ENCODE results near the gene AP2B1.

DNA sequence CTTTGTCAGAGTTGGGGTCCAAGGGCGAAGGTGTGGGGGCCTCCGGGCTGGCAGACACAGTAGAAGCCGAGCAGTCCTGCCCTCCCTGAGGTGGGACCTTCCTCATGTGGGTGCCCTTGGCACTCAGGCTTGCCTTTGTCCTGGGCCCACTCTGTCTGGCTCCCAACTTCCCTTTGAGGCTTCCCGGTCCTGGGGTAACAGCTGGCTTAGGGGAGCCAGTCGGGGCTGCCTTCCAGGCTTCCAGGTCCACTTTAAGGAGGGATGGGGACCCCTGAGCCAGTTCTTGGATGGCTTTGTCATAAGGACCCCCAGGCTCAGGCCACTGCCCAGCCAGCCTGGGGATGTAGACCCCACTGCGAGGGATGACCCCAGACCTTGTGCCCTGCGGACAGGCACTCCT, 158.1 kb downstream of the AP2B1 start:
- TF ChIP-seq ZBTB7A (IDR thresholded peaks at IDR 0.05; ENCODE audit: low read depth) (no peak), YY1 (IDR thresholded peaks at IDR 0.05; ENCODE audit: low read depth) (no peak), NFIC (IDR thresholded peaks at IDR 0.05) (no peak)

Measured in Ishikawa (cell line).